GM23338 (cell line): ENCODE measurements around the gene TXNDC9. TPM values are rescaled to one million over a fixed set of nuclear protein-coding genes. Genes with fewer than 3 reads are reported as not detected.
"Not testable (repeated sequence)": the region's sequence is repeated elsewhere in the genome, so short reads cannot be mapped to it uniquely, and the experiment has no call there.

Experiments used
- ATAC-seq: fragments of 200-7000 bp; cut with Tn5 transposase; 3 replicates; pipeline ENCODE4 v1.9.1; 2020
- DNase-seq: peaks from one replicate; pipeline ENCODE4 v3.0.0-alpha.2; 2015; ENCODE audit warnings: low spot score
- H2AFZ ChIP-seq: fragments of 200-600 bp; sonication (generic); 2 replicates; pipeline ENCODE4 v1.8.0; 2016; ENCODE audit warnings: antibody characterized with exemption, mild to moderate bottlenecking, moderate library complexity
- H3F3A ChIP-seq: fragments of 200-600 bp; sonication (generic); replicated peaks from 2 replicates; pipeline ENCODE4 v1.8.0; 2017; ENCODE audit warnings: antibody characterized with exemption, mixed run types, low read depth
- H3K27ac ChIP-seq: fragments of 200-600 bp; sonication (generic); 2 replicates; pipeline ENCODE4 v1.6.1; 2016; ENCODE audit warnings: low read depth
- H3K27me3 ChIP-seq: fragments of 200-600 bp; sonication (generic); 2 replicates; pipeline ENCODE4 v1.8.0; 2016; ENCODE audit warnings: mild to moderate bottlenecking, mixed run types, moderate library complexity; ENCODE audit not compliant: insufficient read depth
- H3K36me3 ChIP-seq: fragments of 200-600 bp; sonication (generic); 2 replicates; pipeline ENCODE4 v1.8.0; 2016; ENCODE audit warnings: mild to moderate bottlenecking; ENCODE audit not compliant: insufficient read depth
- H3K4me1 ChIP-seq: fragments of 200-600 bp; sonication (generic); 2 replicates; pipeline ENCODE4 v1.8.0; 2016; ENCODE audit warnings: mild to moderate bottlenecking, moderate library complexity; ENCODE audit not compliant: insufficient read depth
- H3K4me2 ChIP-seq: fragments of 200-600 bp; sonication (generic); 2 replicates; pipeline ENCODE4 v1.7.1; 2017; ENCODE audit warnings: mixed run types
- H3K4me3 ChIP-seq: fragments of 200-600 bp; sonication (generic); 2 replicates; pipeline ENCODE4 v1.6.1; 2016; ENCODE audit warnings: mixed run types
- H3K79me2 ChIP-seq: fragments of 200-600 bp; sonication (generic); replicated peaks from 2 replicates; pipeline ENCODE4 v1.8.0; 2017; ENCODE audit warnings: mild to moderate bottlenecking; ENCODE audit not compliant: insufficient read depth
- H3K9me2 ChIP-seq: fragments of 200-600 bp; sonication (generic); 2 replicates; pipeline ENCODE4 v1.8.0; 2017; ENCODE audit not compliant: insufficient read depth
- H4K20me1 ChIP-seq: fragments of 200-600 bp; sonication (generic); replicated peaks from 2 replicates; pipeline ENCODE4 v1.8.0; 2017; ENCODE audit warnings: mild to moderate bottlenecking; ENCODE audit not compliant: insufficient read depth
- H3K27ac Mint-ChIP-seq: 2 replicates; pipeline ENCODE4 v1.8.0; 2020; ENCODE audit warnings: inconsistent platforms, mild to moderate bottlenecking, moderate library complexity, mixed read lengths
- H3K27me3 Mint-ChIP-seq: 3 replicates; pipeline ENCODE4 v1.8.0; 2022; ENCODE audit warnings: low read depth, mild to moderate bottlenecking, moderate library complexity, mixed read lengths, inconsistent platforms; ENCODE audit not compliant: insufficient read depth, poor library complexity
- H3K36me3 Mint-ChIP-seq: 3 replicates; pipeline ENCODE4 v1.8.0; 2021; ENCODE audit warnings: low read depth, mild to moderate bottlenecking, inconsistent platforms, moderate library complexity, mixed read lengths
- H3K4me1 Mint-ChIP-seq: 3 replicates; pipeline ENCODE4 v1.8.0; 2020; ENCODE audit warnings: mild to moderate bottlenecking, inconsistent platforms, mixed read lengths
- H3K4me3 Mint-ChIP-seq: 3 replicates; pipeline ENCODE4 v1.8.0; 2021; ENCODE audit warnings: moderate library complexity, mild to moderate bottlenecking, inconsistent platforms, mixed read lengths
- H3K9me3 Mint-ChIP-seq: 3 replicates; pipeline ENCODE4 v1.8.0; 2020; ENCODE audit warnings: moderate library complexity, mild to moderate bottlenecking, inconsistent platforms, mixed read lengths
- CREB1 ChIP-seq: fragments of 250-450 bp; sonication (Bioruptor Pico); IDR thresholded peaks from 2 replicates; pipeline ENCODE4 v1.5.0; 2020; ENCODE audit warnings: low read depth, mild to moderate bottlenecking, moderate library complexity
- EZH2 ChIP-seq: fragments of 200-600 bp; sonication (generic); IDR thresholded peaks from one replicate; pipeline ENCODE4 v1.8.0; 2017; ENCODE audit warnings: antibody characterized with exemption, mild to moderate bottlenecking, low read depth; ENCODE audit not compliant: unreplicated experiment
- EZH2phosphoT487 ChIP-seq: fragments of 200-600 bp; sonication (generic); IDR thresholded peaks from one replicate; pipeline ENCODE4 v1.8.1; 2018; ENCODE audit warnings: antibody characterized with exemption; ENCODE audit not compliant: unreplicated experiment
- JUNB ChIP-seq: IDR thresholded peaks from one replicate; pipeline ENCODE4 v1.6.1; 2016; ENCODE audit warnings: antibody characterized with exemption; ENCODE audit not compliant: unreplicated experiment
- NANOG ChIP-seq: IDR thresholded peaks from 2 replicates; pipeline ENCODE4 v1.6.1; 2016; ENCODE audit warnings: antibody characterized with exemption, borderline replicate concordance
- POLR2AphosphoS5 ChIP-seq: IDR thresholded peaks from 2 replicates; pipeline ENCODE4 v1.6.1; 2016; ENCODE audit warnings: antibody characterized with exemption, low read depth
- STAT1 ChIP-seq: IDR thresholded peaks from one replicate; pipeline ENCODE4 v1.6.1; 2016; ENCODE audit warnings: antibody characterized with exemption; ENCODE audit not compliant: unreplicated experiment
- ZNF331 ChIP-seq: fragments of 250-450 bp; sonication (Bioruptor Pico); IDR thresholded peaks from 2 replicates; pipeline ENCODE4 v1.5.0; 2020; ENCODE audit warnings: low read depth, mild to moderate bottlenecking, moderate library complexity
- polyA plus RNA-seq: library from polyadenylated mRNA; unstranded; fragments of >200 nt; fragmentation: Nextera tagmentation; extraction: Ambion mirVana; gene quantifications from 2 replicates; pipeline ENCODE4 v1.2.1, GENCODE V29; 2016
- total RNA-seq: library from RNA; depleted of rRNA; stranded (reverse); fragments of >200 nt; shearing (Covaris generic); gene quantifications from 2 replicates; pipeline ENCODE4 v1.2.3, GENCODE V29; 2014
- TF ChIP-seq, protein P1 (sequence below): IDR thresholded peaks from 2 replicates; pipeline ENCODE4 v1.6.1; 2016; ENCODE audit warnings: antibody characterized with exemption
- TF ChIP-seq, protein P2 (sequence below): IDR thresholded peaks from one replicate; pipeline ENCODE4 v1.6.1; 2018; ENCODE audit warnings: antibody characterized with exemption; ENCODE audit not compliant: unreplicated experiment
- TF ChIP-seq, protein P3 (sequence below): fragments of 250-450 bp; sonication (Bioruptor Pico); IDR thresholded peaks from 2 replicates; pipeline ENCODE4 v1.5.0; 2020; ENCODE audit warnings: mild to moderate bottlenecking, moderate library complexity

Gene TXNDC9
- total and polyA plus RNA-seq, 2 experiments from 2014 or later, result 54.4 to 67.4 TPM

DNA sequence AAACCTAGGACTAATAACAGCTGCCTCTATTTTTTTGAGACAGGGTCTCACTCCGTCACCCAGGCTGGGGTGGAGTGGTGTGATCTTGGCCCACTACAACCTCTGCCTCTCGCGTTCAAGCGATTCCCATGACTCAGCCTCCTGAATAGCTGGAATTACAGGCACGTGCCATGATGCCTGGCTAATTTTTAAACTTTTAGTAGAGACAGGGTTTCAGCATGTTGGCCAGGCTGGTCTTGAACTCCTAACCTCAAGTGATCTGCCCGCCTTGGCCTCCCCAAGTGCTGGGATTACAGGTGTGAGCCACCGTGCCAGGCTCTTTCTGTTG, 18.3 kb downstream of the TXNDC9 start:
- not testable (repeated sequence) for H2AFZ ChIP-seq, H3K27me3 ChIP-seq, H4K20me1 ChIP-seq, H3K4me3 Mint-ChIP-seq, ATAC-seq, H3K9me3 Mint-ChIP-seq, H3K4me1 ChIP-seq, H3K4me1 Mint-ChIP-seq, H3K79me2 ChIP-seq, H3K27me3 Mint-ChIP-seq, H3K4me3 ChIP-seq, H3F3A ChIP-seq, H3K4me2 ChIP-seq, H3K27ac ChIP-seq, H3K9me2 ChIP-seq, H3K27ac Mint-ChIP-seq, DNase-seq
- peaks cover 50% of the 10 kb centered on the region for H3K36me3 Mint-ChIP-seq
- peaks cover 27% of the 10 kb centered on the region; the same call in 1 of the 2 replicates for H3K36me3 ChIP-seq

DNA sequence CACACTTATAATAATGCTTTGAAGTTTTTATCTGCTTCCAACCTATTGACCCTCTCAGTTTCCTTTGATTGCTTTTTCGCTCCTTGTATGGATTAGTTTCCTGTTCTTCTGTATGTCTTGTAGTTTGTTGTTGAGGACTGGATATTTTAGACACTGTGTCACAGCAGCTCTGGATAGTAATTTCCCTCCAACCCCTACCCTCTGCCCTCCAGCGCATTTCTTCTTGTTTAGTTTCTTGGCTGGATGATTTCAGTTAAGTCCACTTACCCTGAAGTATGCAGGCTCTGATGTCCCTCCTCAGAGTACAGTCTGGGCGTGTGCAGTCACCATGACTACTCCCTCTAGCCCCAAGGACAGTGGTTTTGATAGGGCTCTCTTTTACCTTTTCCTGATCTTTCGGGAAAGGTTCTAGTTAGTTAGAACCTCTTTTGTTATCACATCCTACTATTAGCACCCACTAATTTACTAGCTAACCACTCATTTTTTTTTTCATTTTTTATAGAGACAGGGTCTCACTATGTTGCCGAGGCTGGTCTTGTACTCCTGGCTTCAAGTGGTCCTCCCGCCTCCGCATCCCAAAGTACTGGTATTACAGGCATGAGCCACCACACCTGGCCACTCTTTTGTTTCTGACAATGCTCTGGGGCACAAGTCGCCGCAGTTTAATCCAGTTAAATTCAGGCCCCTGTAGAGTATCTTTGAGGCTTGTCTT, 18.8 kb downstream of the TXNDC9 start:
- Histone ChIP-seq H3K36me3 (peaks cover 24% of the 10 kb centered on the region; the same call in 1 of the 2 replicates), H4K20me1 (peaks cover 5% of the 10 kb centered on the region; the same call in 1 of the 2 replicates), H2AFZ (no peak overlapping the region), H3F3A (no peaks in the 10 kb centered on the region), H3K27ac (no peak overlapping the region), H3K27me3 (no peaks in the 10 kb centered on the region), H3K4me2 (no peak overlapping the region), H3K9me2 (no peaks in the 10 kb centered on the region), H3K79me2 (no peaks in the 10 kb centered on the region), H3K4me1 (no peaks in the 10 kb centered on the region), H3K4me3 (no peak overlapping the region)
- peaks cover 48% of the 10 kb centered on the region for H3K36me3 Mint-ChIP-seq
- peaks cover 2% of the 10 kb centered on the region for H3K27me3 Mint-ChIP-seq
- no peak overlapping the region for H3K27ac Mint-ChIP-seq
- no peaks in the 10 kb centered on the region for H3K9me3 Mint-ChIP-seq
- H3K4me3 Mint-ChIP-seq, result no peak overlapping the region
- H3K4me1 Mint-ChIP-seq, result no peaks in the 10 kb centered on the region
- DNase-seq (no peak), ATAC-seq (no peak)
- TF ChIP-seq, protein P1, sequence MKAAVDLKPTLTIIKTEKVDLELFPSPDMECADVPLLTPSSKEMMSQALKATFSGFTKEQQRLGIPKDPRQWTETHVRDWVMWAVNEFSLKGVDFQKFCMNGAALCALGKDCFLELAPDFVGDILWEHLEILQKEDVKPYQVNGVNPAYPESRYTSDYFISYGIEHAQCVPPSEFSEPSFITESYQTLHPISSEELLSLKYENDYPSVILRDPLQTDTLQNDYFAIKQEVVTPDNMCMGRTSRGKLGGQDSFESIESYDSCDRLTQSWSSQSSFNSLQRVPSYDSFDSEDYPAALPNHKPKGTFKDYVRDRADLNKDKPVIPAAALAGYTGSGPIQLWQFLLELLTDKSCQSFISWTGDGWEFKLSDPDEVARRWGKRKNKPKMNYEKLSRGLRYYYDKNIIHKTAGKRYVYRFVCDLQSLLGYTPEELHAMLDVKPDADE, result no peak
- TF ChIP-seq, protein P2, sequence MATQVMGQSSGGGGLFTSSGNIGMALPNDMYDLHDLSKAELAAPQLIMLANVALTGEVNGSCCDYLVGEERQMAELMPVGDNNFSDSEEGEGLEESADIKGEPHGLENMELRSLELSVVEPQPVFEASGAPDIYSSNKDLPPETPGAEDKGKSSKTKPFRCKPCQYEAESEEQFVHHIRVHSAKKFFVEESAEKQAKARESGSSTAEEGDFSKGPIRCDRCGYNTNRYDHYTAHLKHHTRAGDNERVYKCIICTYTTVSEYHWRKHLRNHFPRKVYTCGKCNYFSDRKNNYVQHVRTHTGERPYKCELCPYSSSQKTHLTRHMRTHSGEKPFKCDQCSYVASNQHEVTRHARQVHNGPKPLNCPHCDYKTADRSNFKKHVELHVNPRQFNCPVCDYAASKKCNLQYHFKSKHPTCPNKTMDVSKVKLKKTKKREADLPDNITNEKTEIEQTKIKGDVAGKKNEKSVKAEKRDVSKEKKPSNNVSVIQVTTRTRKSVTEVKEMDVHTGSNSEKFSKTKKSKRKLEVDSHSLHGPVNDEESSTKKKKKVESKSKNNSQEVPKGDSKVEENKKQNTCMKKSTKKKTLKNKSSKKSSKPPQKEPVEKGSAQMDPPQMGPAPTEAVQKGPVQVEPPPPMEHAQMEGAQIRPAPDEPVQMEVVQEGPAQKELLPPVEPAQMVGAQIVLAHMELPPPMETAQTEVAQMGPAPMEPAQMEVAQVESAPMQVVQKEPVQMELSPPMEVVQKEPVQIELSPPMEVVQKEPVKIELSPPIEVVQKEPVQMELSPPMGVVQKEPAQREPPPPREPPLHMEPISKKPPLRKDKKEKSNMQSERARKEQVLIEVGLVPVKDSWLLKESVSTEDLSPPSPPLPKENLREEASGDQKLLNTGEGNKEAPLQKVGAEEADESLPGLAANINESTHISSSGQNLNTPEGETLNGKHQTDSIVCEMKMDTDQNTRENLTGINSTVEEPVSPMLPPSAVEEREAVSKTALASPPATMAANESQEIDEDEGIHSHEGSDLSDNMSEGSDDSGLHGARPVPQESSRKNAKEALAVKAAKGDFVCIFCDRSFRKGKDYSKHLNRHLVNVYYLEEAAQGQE, result no peak
- TF ChIP-seq EZH2phosphoT487 (no peak), JUNB (no peak), NANOG (no peak), STAT1 (no peak), EZH2 (no peak), CREB1 (CRISPR knock-in tag) (no peak), ZNF331 (CRISPR knock-in tag) (no peak), POLR2AphosphoS5 (no peak)
- TF ChIP-seq, protein P3, sequence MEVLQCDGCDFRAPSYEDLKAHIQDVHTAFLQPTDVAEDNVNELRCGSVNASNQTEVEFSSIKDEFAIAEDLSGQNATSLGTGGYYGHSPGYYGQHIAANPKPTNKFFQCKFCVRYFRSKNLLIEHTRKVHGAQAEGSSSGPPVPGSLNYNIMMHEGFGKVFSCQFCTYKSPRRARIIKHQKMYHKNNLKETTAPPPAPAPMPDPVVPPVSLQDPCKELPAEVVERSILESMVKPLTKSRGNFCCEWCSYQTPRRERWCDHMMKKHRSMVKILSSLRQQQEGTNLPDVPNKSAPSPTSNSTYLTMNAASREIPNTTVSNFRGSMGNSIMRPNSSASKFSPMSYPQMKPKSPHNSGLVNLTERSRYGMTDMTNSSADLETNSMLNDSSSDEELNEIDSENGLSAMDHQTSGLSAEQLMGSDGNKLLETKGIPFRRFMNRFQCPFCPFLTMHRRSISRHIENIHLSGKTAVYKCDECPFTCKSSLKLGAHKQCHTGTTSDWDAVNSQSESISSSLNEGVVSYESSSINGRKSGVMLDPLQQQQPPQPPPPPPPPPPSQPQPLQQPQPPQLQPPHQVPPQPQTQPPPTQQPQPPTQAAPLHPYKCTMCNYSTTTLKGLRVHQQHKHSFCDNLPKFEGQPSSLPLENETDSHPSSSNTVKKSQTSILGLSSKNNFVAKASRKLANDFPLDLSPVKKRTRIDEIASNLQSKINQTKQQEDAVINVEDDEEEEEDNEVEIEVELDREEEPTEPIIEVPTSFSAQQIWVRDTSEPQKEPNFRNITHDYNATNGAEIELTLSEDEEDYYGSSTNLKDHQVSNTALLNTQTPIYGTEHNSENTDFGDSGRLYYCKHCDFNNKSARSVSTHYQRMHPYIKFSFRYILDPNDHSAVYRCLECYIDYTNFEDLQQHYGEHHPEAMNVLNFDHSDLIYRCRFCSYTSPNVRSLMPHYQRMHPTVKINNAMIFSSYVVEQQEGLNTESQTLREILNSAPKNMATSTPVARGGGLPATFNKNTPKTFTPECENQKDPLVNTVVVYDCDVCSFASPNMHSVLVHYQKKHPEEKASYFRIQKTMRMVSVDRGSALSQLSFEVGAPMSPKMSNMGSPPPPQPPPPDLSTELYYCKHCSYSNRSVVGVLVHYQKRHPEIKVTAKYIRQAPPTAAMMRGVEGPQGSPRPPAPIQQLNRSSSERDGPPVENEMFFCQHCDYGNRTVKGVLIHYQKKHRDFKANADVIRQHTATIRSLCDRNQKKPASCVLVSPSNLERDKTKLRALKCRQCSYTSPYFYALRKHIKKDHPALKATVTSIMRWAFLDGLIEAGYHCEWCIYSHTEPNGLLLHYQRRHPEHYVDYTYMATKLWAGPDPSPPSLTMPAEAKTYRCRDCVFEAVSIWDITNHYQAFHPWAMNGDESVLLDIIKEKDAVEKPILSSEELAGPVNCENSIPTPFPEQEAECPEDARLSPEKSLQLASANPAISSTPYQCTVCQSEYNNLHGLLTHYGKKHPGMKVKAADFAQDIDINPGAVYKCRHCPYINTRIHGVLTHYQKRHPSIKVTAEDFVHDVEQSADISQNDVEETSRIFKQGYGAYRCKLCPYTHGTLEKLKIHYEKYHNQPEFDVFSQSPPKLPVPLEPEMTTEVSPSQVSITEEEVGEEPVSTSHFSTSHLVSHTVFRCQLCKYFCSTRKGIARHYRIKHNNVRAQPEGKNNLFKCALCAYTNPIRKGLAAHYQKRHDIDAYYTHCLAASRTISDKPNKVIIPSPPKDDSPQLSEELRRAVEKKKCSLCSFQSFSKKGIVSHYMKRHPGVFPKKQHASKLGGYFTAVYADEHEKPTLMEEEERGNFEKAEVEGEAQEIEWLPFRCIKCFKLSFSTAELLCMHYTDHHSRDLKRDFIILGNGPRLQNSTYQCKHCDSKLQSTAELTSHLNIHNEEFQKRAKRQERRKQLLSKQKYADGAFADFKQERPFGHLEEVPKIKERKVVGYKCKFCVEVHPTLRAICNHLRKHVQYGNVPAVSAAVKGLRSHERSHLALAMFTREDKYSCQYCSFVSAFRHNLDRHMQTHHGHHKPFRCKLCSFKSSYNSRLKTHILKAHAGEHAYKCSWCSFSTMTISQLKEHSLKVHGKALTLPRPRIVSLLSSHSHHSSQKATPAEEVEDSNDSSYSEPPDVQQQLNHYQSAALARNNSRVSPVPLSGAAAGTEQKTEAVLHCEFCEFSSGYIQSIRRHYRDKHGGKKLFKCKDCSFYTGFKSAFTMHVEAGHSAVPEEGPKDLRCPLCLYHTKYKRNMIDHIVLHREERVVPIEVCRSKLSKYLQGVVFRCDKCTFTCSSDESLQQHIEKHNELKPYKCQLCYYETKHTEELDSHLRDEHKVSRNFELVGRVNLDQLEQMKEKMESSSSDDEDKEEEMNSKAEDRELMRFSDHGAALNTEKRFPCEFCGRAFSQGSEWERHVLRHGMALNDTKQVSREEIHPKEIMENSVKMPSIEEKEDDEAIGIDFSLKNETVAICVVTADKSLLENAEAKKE, result no peak
